GM21619 (cell line): ENCODE data around the gene ING1.
"Not testable (repeated sequence)": the region's sequence is repeated elsewhere in the genome, so short reads cannot be mapped to it uniquely, and the experiment has no call there.

Experiments
- ATAC-seq: cut with Tn5 transposase; IDR thresholded peaks from one replicate; pipeline ENCODE4 v1.9.1; 2021; ENCODE audit not compliant: unreplicated experiment

The ING1 gene, protein sequence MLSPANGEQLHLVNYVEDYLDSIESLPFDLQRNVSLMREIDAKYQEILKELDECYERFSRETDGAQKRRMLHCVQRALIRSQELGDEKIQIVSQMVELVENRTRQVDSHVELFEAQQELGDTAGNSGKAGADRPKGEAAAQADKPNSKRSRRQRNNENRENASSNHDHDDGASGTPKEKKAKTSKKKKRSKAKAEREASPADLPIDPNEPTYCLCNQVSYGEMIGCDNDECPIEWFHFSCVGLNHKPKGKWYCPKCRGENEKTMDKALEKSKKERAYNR

DNA sequence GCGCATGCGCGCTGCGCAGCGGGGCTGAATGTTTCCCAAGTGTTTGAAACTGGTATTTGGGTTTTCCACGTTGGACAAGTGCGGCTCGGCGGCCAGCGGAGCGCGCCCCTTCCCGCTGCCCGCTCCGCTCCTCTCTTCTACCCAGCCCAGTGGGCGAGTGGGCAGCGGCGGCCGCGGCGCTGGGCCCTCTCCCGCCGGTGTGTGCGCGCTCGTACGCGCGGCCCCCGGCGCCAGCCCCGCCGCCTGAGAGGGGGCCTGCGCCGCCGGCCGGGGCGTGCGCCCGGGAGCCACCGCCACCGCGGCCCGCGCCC is at the start of gene ING1:
Gene ING1, plus strand, starts transcription at position 59 of the 311 bp plus-strand sequence. CDS start 450 bp downstream, outside the sequence.
- ATAC-seq: no peak

DNA sequence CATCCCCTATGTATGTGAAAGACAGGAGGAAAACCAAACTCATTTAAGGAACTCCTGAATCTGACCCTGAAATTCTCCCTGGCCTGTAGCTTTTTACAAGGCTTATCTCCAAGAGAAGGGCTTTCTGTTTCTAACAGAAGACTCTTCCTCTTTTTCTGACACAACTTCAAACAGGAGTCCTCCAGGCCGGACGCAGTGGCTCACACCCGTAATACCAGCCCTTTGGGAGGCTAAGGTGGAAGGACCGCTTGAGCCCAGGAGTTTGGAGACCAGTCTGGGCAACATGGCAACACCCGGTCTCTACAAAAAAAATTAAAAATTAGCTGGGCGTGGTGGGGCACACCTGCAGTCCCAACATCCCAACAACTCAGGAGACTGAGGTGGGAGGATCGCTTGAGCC is 49.5 kb upstream of the ING1 start:
- no peak for ATAC-seq

GRCh38 chr13:110664673-110665072 is 48.8 kb upstream of the ING1 start:
- ATAC-seq: no peak

- ATAC-seq: no peak
These were observed 47.8 kb upstream of the ING1 start for GRCh38 chr13:110665491-110666254.

- ATAC-seq: no peak
These were observed 47.3 kb upstream of the ING1 start for GRCh38 chr13:110666255-110666533.

- no peak for ATAC-seq
These were observed 44.5 kb upstream of the ING1 start for GRCh38 chr13:110669036-110669435.

- ATAC-seq: not testable (repeated sequence)
These were observed 43.7 kb upstream of the ING1 start for GRCh38 chr13:110669814-110670213.

GRCh38 chr13:110676595-110677587 is 36.6 kb upstream of the ING1 start:
- ATAC-seq: peak; percentile 76

DNA sequence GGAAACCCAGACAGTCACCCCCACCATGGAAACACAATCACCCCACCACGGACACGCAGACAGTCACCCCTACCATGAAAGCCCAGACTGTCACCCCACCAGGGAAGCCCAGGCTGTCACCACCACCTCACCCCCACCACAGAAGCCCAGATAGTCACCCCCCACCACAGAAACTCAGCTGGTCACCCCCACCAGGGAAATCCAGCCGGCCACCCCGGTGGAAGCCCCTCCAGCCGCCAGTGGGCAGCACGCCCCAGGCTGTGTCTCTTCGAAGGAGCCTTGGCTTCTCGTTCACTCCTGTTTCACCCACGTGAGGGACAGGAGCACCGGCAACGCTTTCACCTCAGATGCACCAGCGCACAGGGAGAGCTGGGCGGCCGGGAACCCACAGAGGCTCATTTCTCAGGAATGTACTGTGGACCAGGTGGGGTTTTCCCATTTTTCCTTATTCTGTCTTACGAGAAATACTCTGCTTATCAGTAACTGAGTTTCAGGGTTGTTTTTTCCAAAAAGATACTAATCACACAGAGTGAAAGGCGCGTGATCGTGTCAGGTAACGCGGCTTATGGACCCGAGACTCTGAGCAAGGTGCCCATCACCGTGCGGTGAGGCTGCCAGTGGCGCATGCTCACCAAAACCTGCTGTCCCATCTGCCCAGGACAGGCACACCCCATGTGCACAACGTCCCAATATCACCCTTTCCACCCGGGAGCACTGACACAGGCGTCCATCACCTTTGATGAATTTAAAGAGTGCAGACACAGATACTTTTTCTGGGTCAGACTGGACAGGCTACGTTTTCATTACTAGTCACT is 35.6 kb upstream of the ING1 start:
- ATAC-seq: no peak

DNA sequence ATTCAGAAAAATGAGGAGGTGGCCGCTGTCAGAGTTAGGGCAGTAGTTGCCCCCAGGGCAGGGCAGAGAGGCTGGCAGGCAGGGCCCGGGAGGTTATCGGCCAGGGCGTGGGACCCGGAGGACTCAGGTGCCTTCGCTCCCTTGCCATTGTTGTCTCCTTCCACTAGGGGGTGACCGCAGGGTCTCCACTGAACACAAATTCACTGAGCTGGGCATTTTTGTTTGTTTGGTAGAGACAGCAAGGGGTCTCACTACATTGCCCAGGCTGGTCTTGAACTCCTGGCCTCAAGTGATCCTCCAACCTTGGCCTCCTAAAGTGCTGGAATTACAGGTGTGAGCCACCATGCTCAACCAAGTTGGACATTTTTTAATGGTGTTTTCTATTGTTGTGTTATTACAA is 32.6 kb upstream of the ING1 start:
- no peak for ATAC-seq

- ATAC-seq: no peak
These were observed 31.5 kb upstream of the ING1 start for GRCh38 chr13:110681868-110682550.

- no peak for ATAC-seq
These were observed 30.8 kb upstream of the ING1 start for GRCh38 chr13:110682746-110683145.

DNA sequence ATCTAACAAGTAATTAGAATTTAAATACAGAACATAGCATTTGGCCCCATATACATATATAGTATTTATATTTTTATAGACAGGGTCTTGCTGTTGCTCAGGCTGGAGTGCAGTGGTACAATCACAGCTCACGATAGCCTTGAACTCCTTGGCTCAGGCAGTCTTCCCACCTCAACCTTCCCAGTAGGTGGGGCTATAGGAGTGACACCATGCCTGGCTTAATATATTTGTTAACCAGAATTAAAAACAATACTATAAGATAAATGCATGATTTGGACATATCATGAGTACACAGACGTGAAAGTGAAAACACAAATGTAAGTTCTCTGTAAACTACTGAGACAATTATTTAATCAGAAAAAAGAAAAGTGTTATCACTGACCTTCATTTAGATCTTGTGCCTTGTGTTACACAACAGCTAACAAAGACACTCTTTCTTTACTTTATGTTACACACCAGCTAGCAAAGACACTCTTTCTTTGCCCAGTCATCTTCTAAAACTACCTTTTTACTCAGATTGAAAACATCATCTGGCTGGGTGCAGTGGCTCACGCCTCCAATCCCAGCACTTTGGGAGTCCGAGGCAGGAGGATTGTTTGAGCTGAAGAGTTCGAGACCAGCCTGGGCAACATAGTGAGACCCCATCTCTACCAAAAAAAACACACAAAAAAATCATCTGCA is 30.2 kb upstream of the ING1 start:
- no peak for ATAC-seq

GRCh38 chr13:110683921-110684320 is 29.6 kb upstream of the ING1 start:
- ATAC-seq: no peak

DNA sequence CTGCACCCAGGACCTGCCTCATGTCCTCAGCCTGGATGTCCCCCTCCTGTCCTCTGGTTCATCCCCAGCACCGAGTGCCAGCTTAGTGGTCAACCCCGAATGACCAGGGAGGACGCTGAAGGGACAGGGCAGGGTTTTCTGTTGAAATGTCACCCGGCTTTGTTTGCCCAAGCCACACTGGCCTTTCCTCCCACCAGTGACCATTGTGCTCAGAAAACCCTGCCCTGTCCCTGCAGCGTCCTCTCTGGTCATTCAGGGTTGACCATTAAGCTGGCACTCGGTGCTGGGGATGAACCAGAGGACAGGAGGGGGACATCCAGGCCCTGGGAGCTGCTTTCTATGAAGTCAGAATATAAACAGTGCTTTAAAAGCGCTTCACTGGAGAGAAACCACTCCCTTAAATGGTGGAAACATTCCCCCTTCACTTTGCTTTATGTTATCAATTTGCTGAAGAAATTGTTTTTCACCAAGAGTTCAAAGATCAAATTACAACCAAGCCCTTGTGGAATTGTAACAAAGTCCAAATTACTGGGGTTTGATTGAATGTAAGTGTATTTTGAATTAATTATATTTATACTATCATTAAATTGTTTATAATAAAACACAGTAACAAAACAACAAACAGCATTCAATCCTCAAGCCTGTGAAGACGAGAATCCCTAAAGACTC is 29.0 kb upstream of the ING1 start:
- ATAC-seq: no peak

GRCh38 chr13:110685305-110686020 is 28.0 kb upstream of the ING1 start:
- no peak for ATAC-seq

- no peak for ATAC-seq
These were observed 25.8 kb upstream of the ING1 start for GRCh38 chr13:110687736-110688135.

DNA sequence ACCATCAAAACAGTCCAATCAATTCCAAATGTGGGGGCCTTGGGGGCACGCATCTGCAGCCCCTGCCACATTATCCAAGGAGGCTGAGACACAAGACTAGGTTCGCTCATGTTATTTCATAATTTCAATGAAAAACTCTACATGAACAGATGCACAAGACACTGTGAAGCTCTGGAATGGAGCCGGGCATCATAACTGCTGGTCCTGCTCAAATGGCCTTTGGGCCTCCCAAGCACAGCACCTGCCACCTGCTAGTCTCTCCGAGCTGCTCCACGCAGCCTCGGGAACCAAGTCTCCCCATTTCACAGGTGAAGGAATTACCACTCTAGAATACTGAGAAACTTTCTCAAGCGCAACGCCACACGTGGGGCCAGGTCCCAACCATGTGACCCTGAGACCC is 24.5 kb upstream of the ING1 start:
- ATAC-seq: no peak

DNA sequence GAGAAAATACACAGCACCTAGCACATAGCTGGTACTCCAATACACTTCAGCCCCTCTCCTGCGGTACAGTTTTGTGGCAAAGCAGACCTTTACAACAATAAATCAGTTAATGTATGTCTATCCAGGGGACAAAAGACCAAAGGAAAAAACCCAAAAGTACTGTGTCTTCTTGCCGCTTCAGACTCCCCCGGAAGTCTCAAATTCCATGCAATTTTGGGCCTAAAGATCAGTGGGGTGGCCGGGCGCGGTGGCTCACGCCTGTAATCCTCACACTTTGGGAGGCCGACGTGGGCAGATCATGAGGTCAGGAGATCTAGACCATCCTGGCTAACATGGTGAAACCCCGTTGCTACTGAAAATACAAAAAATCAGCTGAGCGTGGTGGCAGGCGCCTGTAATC is 23.8 kb upstream of the ING1 start:
- no peak for ATAC-seq
